MCF 10A (cell line): ENCODE data around the gene INO80D. TPM values are rescaled to one million over a fixed set of nuclear protein-coding genes. Genes with fewer than 3 reads are reported as not detected.

Experiments
- BruUV-seq: library from RNA; stranded (reverse); fragments of 400-500 nt; replicated peaks from 2 replicates; lab custom pipeline; 2021; lab: Mats Ljungman, UMichigan
- CTCF ChIA-PET: fragments of 300-600 bp; sonication (Branson Sonifier 250); formaldehyde crosslinking; extraction: SDS; loops from one replicate; lab custom pipeline; 2021; ENCODE audit warnings: antibody characterized with exemption, inconsistent platforms; lab: Yijun Ruan, JAX
- POLR2A ChIA-PET: fragments of 300-600, 350-650 bp; sonication (Branson Sonifier 250); formaldehyde crosslinking; extraction: SDS; loops from one replicate; lab custom pipeline; 2020; ENCODE audit warnings: antibody characterized with exemption, inconsistent platforms; lab: Yijun Ruan, JAX
- DNase-seq: peaks from one replicate; pipeline ENCODE4 v3.0.0-alpha.2; 2018; ENCODE audit not compliant: unreplicated experiment
- H3K27ac Mint-ChIP-seq: one replicate; pipeline ENCODE4 v1.8.0; 2022; ENCODE audit warnings: mild to moderate bottlenecking, low read depth, mixed read lengths; ENCODE audit not compliant: unreplicated experiment
- H3K27me3 Mint-ChIP-seq: one replicate; pipeline ENCODE4 v1.8.0; 2022; ENCODE audit warnings: mixed read lengths; ENCODE audit not compliant: insufficient read depth, unreplicated experiment
- H3K36me3 Mint-ChIP-seq: one replicate; pipeline ENCODE4 v1.8.0; 2022; ENCODE audit warnings: mild to moderate bottlenecking, moderate library complexity, mixed read lengths; ENCODE audit not compliant: insufficient read depth, unreplicated experiment
- H3K4me1 Mint-ChIP-seq: one replicate; pipeline ENCODE4 v1.8.0; 2022; ENCODE audit warnings: mixed read lengths; ENCODE audit not compliant: insufficient read depth, unreplicated experiment
- H3K4me3 Mint-ChIP-seq: one replicate; pipeline ENCODE4 v1.8.0; 2022; ENCODE audit warnings: mild to moderate bottlenecking, moderate library complexity, mixed read lengths; ENCODE audit not compliant: unreplicated experiment
- H3K9me3 Mint-ChIP-seq: one replicate; pipeline ENCODE4 v1.8.0; 2022; ENCODE audit warnings: mixed read lengths; ENCODE audit not compliant: unreplicated experiment
- intact Hi-C: fragments of 100-400 bp; cut with micrococcal nuclease; formaldehyde crosslinking; loops from 2 replicates; pipeline ENCODE4 v1.14.1; 2022
- total RNA-seq: library from RNA; stranded (reverse); gene quantifications from 2 replicates; pipeline ENCODE4 v1.2.3, GENCODE V29; 2022
- TF ChIP-seq, protein P1 (sequence below): fragments of 200-600 bp; IDR thresholded peaks from one replicate; pipeline ENCODE4 v1.8.0; 2022; ENCODE audit warnings: antibody characterized with exemption, mild to moderate bottlenecking; ENCODE audit not compliant: unreplicated experiment

Gene INO80D
- total RNA-seq, 1 experiment from 2014 or later = 21.6 TPM

DNA sequence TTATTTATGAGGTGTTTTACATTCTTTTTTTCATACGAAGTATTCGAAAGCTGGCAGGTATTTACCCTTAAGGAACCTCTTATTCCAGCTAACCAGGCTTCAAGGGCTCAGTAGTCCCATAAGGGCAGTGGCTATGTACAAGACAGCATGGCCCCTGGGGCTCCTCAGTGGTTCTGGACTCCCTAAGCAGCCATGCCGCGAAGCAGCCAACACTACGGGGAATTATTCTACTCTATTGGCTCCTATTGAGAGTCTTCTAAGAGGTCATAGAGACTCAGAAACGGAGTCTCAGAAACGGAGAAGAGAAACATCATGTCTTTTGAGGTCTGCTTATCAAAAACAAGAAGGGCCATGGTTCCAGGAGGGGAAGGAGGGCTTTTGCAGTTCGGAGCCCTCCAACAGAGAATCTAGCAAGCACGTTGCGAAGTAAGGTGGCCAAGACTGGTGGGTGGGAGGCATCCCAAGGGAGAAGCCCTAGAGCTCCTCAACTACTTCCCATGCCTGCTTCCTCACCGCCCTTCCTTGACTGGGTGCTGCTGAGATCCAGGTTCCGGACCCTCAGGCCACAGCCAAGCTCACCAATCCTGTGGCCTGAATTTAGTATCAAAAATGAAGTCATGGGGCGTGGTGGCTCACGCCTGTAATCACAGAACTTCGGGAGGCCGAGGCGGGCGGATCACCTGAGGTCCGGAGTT, 109.7 kb downstream of the INO80D start:
- no peak overlapping the region for H3K4me3 Mint-ChIP-seq
- no peak overlapping the region for H3K27ac Mint-ChIP-seq
- ChIA-PET CTCF (no interaction called here), POLR2A (interaction anchor here (0.5 kb wide), 1 partner anchor 942 kb away, joined by 3 read pairs; no protein-coding TSS in a partner anchor)
- H3K4me1 Mint-ChIP-seq = no peaks in the 10 kb centered on the region
- no peaks in the 10 kb centered on the region for H3K27me3 Mint-ChIP-seq
- peaks cover 18% of the 10 kb centered on the region for H3K9me3 Mint-ChIP-seq
- TF ChIP-seq, protein P1, sequence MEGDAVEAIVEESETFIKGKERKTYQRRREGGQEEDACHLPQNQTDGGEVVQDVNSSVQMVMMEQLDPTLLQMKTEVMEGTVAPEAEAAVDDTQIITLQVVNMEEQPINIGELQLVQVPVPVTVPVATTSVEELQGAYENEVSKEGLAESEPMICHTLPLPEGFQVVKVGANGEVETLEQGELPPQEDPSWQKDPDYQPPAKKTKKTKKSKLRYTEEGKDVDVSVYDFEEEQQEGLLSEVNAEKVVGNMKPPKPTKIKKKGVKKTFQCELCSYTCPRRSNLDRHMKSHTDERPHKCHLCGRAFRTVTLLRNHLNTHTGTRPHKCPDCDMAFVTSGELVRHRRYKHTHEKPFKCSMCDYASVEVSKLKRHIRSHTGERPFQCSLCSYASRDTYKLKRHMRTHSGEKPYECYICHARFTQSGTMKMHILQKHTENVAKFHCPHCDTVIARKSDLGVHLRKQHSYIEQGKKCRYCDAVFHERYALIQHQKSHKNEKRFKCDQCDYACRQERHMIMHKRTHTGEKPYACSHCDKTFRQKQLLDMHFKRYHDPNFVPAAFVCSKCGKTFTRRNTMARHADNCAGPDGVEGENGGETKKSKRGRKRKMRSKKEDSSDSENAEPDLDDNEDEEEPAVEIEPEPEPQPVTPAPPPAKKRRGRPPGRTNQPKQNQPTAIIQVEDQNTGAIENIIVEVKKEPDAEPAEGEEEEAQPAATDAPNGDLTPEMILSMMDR = no peak
- no TSS peak for BruUV-seq
- intact Hi-C loops = no loop called here
- H3K36me3 Mint-ChIP-seq = peaks cover 5% of the 10 kb centered on the region
- DNase-seq = no peak

DNA sequence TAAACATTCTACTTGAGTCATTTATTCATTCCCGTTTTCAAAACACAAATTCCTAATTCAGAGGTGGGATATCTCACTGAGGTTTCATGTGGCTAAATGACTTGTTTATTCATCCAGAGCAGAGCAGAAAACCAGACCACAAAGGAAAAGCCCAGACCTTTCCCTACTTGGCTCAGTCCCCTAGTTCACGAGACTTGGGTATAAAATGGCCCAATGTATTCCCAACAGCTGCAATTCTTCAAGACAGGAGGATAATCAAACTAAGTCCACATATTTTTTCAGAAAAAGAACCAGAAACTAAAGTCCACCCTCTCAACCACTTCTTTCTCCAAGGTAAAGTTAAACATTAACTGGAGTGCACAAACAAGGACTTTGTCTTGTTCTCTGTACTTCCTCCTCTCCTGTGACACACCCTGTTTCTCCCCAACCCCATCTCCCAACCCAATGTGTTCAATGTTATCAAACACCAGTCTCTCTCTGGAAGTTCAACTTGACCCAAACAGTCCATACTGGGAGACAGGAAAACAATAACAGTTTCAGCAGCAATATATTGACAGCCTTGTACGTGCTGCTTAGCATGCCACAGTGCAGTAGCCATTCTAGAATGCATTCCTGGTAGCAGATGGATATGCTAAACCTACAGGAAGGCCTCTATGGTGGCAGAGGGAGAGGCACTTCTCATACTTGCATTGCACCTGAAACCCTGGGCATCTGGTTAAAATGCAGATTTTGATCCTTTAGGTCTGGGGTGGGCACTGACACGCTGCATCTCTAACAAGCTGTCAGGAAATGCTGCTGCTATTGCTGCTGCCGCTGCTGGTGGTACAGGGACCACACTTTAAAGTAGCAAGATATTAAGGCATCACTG, 110.7 kb downstream of the INO80D start:
- Mint-ChIP-seq H3K27ac (no peak overlapping the region), H3K9me3 (peaks cover 18% of the 10 kb centered on the region), H3K36me3 (peaks cover 2% of the 10 kb centered on the region), H3K4me1 (no peaks in the 10 kb centered on the region), H3K27me3 (no peaks in the 10 kb centered on the region), H3K4me3 (no peak overlapping the region)
- DNase-seq = no peak
- BruUV-seq = no TSS peak
- intact Hi-C loops = no loop called here
- POLR2A ChIA-PET = no interaction called here
- TF ChIP-seq, protein P1 = no peak
- CTCF ChIA-PET = interaction anchor here (1.0 kb wide), 1 partner anchor 27 kb away, joined by 4 read pairs; no protein-coding TSS in a partner anchor

DNA sequence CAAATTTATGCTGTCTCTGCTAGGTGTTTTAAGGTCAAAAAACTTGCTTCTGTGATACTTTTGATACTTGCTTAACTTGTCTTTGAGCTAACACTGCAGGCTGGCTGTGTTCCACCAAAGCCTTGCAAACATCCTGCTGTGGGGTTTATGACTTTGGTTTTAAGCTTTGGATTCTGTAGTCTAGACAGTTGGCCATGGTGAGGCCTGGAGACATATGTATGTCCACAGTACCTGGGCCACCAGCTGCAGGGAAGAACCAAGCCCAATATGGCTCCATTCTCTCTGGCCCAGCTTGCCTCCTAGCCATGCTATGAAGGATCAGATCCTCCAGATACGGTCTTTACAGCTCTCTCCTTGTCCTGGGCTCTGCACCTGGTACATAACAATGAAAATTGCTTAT, 113.9 kb downstream of the INO80D start:
- Mint-ChIP-seq H3K4me3 (no peak overlapping the region), H3K27me3 (no peaks in the 10 kb centered on the region), H3K4me1 (no peaks in the 10 kb centered on the region), H3K27ac (no peak overlapping the region), H3K9me3 (no peaks in the 10 kb centered on the region), H3K36me3 (no peaks in the 10 kb centered on the region)
- no TSS peak for BruUV-seq
- CTCF ChIA-PET = interaction anchor here (0.6 to 1.1 kb wide), 4 partner anchors 9 to 1209 kb away, joined by 3 to 4 read pairs (median 4); no protein-coding TSS in a partner anchor
- DNase-seq = no peak
- TF ChIP-seq, protein P1 = no peak
- intact Hi-C loops = no loop called here
- POLR2A ChIA-PET = interaction anchor here (0.6 kb wide), 1 partner anchor 325 kb away, joined by 3 read pairs; no protein-coding TSS in a partner anchor

DNA sequence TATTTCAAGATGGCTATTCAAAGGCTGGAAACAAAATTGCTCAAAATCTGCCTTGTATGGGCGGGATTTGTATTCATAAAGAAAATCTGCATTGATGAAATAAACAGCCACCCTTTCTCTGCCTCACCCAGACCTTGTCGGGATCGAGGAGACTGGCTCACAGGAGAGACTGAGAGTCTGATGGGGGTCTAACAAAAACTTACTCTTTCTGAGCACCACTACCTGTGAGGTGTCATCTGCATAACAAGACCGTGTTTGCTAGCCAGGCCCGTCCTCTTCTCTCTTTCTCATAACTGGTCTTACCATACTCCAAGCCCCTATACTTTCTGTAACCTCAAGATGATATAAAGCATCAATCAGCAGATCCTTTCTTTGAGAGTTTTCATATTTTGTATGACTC, 115.6 kb downstream of the INO80D start:
- peaks cover 5% of the 10 kb centered on the region for H3K4me1 Mint-ChIP-seq

More for the DNA sequence above, 115.6 kb downstream of the INO80D start:
- DNase-seq = no peak
- no TSS peak for BruUV-seq
- TF ChIP-seq, protein P1 = no peak
- H3K36me3 Mint-ChIP-seq = no peaks in the 10 kb centered on the region
- CTCF ChIA-PET = no interaction called here
- H3K27ac Mint-ChIP-seq = no peak overlapping the region
- H3K4me3 Mint-ChIP-seq = no peak overlapping the region
- no peaks in the 10 kb centered on the region for H3K27me3 Mint-ChIP-seq
- intact Hi-C loops = no loop called here
- POLR2A ChIA-PET = no interaction called here
- no peaks in the 10 kb centered on the region for H3K9me3 Mint-ChIP-seq
